ENCODE results near the gene CIC.

The CIC gene

GRCh38 chr19:42278452-42279154 is 9.6 kb downstream of the CIC start:
- DNase-seq, result no peak

GRCh38 chr19:42279155-42279901 is 10.3 kb downstream of the CIC start:
- DNase-seq, result no peak

- DNase-seq, result peak; percentile 55 to 67
These were observed 11.1 kb downstream of the CIC start for GRCh38 chr19:42279902-42280814.

- no peak for DNase-seq
These were observed 11.7 kb downstream of the CIC start for GRCh38 chr19:42280815-42281145.

GRCh38 chr19:42281146-42281826 is 12.2 kb downstream of the CIC start:
- no peak for DNase-seq

GRCh38 chr19:42281827-42282762 is 13.0 kb downstream of the CIC start:
- no peak for DNase-seq

- no peak for DNase-seq
These were observed 13.8 kb downstream of the CIC start for GRCh38 chr19:42282819-42283187.

GRCh38 chr19:42283188-42284065 is 14.4 kb downstream of the CIC start:
- peak; percentile 89 to 94 for DNase-seq

- peak; percentile 50 to 71 for DNase-seq
These were observed 15.0 kb downstream of the CIC start for GRCh38 chr19:42284066-42284501.

GRCh38 chr19:42284591-42285341 is 15.7 kb downstream of the CIC start:
- DNase-seq, result no peak

GRCh38 chr19:42285541-42285941 is 16.5 kb downstream of the CIC start:
- DNase-seq, result no peak

GRCh38 chr19:42285988-42286348 is 16.9 kb downstream of the CIC start:
- no peak for DNase-seq

- peak in 1 of 2 donors; percentile 33 for DNase-seq
These were observed 17.4 kb downstream of the CIC start for GRCh38 chr19:42286349-42287016.

- DNase-seq, result no peak
These were observed 18.2 kb downstream of the CIC start for GRCh38 chr19:42287017-42287826.

- DNase-seq, result no peak
These were observed 18.7 kb downstream of the CIC start for GRCh38 chr19:42287827-42288107.

- DNase-seq, result no peak
These were observed 19.3 kb downstream of the CIC start for GRCh38 chr19:42288387-42288786.

GRCh38 chr19:42288881-42289555 is 20.0 kb downstream of the CIC start:
- no peak for DNase-seq

- DNase-seq, result no peak
These were observed 20.5 kb downstream of the CIC start for GRCh38 chr19:42289556-42290041.
